Vagina (tissue), 2 donors: ENCODE results near the gene PRR13.

Experiments
- CTCF ChIP-seq, 3 experiments: fragments of 450-650 bp in 2 of 3; fragments of 200-600 bp in 1 of 3; sonication (generic) in 1 of 3; IDR thresholded peaks; one replicate each; pipeline ENCODE4 v1.5.1; 2017 to 2019; ENCODE audit warnings: antibody characterized with exemption in 3 of 3, mild to moderate bottlenecking in 2 of 3, moderate library complexity in 2 of 3
- POLR2AphosphoS5 ChIP-seq, 2 donors: sonication (generic); formaldehyde crosslinking; IDR thresholded peaks; one replicate each; pipeline ENCODE4 v1.9.0; 2017; ENCODE audit warnings: antibody characterized with exemption in 2 of 2, mild to moderate bottlenecking in 2 of 2, low read depth in 1 of 2; ENCODE audit not compliant: insufficient read depth in 1 of 2

GRCh38 chr12:53465679-53466078, 24.1 kb downstream of the PRR13 start:
- TF ChIP-seq CTCF (IDR thresholded peaks at IDR 0.05), result no peak
- TF ChIP-seq POLR2AphosphoS5 (IDR thresholded peaks at IDR 0.05; ENCODE audit: insufficient read depth in 1 of 2, low read depth in 1 of 2), result no peak
